K562 treated with DMSO at 1 percent for 48 hours (cell line): Measurements from ENCODE around the gene SEC14L2. TPM values are rescaled to one million over a fixed set of nuclear protein-coding genes. Genes with fewer than 3 reads are reported as not detected.

Source experiments
- total RNA-seq: library from RNA; unstranded; fragments of 300-600 nt; gene quantifications from 2 replicates; pipeline ENCODE4 v1.2.3, GENCODE V29; 2022; ENCODE audit warnings: low replicate concordance; ENCODE audit errors: extremely low read depth

Gene SEC14L2
- total RNA-seq: not detected in 2 replicates

DNA sequence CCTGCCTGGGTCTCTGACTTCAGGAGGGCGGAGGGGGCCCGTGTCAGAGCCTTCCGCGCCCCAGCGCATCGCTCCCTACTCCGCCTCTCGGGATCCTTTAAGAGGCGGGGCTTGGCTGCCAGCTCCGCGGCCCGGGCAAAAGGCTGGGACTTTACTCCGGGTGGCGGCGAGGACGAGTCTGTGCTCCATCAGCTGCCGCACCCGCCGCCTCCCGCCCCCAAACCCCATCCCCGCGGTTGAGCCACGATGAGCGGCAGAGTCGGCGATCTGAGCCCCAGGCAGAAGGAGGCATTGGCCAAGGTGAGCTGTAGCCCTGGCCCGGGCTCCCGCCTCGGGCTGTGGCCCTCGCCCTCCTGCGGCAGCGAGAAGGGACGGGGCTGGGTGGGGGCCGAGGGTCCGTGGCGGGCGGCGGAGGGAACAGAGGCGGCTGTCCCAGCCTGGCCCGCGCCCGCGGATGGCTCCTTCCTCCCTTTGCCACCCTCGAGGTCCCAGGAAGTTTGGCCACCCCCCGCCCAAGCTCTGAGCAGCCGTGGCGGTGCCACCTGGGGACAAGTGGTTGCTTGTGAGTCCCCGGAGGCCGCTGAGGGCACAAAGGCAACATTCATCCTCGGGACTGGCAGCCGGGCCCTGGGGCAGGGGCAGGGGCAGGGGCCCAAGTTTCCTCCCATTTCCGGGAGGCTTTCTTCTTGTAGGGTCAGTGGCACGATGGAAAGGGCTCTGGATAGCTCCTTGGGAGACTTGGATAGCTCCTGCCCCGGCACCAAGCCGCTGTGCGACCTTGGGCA is at the start of gene SEC14L2:
SEC14L2 (plus strand) TSS at position 148 of the 785 bp plus-strand sequence; CDS start at position 247, 99 bp downstream.

DNA sequence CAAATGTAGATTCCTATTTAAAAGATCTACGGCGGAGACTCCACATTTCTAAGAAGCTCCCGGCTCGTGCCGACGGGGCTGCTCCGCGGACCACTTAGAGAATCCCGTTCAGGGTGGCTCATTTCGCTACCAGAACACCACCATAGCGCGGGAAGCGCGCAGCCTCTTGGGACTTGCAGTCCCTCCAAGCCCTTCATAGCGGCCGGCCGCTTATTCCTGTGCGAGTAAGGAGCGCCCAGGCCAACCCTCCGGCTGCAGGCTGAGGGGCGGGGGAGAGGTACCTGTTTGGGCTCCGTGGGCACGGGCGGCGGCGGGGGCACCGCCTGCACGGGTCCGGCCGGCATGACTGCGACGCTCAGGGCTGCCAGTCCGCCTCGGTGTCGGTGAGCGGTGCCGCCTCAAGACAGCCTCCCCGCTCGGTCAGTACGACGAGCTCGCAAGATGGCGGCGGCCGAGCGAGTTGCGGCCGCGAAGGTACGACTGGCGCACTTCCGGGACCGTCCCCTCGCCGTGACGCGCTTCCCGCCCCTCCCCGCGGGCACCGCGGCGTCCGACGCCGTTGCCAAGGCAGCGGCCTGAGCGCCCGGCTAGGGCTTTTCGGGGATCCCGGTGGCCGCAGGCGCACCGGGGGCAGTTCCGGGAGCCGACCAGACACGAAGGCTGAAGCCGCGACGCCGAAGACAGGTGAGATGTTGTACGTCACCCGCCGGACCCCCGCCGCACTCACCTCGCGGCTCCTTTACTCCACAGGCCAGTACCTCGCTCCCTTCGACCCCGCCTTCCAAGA is 40.2 kb upstream of the SEC14L2 start, which contains the start of the genes CCDC157 and SF3A1:
CCDC157 (plus strand) TSS at position 559 of the 787 bp plus-strand sequence. CDS start 8,994 bp downstream, outside the sequence.
SF3A1 (minus strand) TSS at position 446 of the 787 bp plus-strand sequence; CDS start at position 344, 102 bp downstream.

DNA sequence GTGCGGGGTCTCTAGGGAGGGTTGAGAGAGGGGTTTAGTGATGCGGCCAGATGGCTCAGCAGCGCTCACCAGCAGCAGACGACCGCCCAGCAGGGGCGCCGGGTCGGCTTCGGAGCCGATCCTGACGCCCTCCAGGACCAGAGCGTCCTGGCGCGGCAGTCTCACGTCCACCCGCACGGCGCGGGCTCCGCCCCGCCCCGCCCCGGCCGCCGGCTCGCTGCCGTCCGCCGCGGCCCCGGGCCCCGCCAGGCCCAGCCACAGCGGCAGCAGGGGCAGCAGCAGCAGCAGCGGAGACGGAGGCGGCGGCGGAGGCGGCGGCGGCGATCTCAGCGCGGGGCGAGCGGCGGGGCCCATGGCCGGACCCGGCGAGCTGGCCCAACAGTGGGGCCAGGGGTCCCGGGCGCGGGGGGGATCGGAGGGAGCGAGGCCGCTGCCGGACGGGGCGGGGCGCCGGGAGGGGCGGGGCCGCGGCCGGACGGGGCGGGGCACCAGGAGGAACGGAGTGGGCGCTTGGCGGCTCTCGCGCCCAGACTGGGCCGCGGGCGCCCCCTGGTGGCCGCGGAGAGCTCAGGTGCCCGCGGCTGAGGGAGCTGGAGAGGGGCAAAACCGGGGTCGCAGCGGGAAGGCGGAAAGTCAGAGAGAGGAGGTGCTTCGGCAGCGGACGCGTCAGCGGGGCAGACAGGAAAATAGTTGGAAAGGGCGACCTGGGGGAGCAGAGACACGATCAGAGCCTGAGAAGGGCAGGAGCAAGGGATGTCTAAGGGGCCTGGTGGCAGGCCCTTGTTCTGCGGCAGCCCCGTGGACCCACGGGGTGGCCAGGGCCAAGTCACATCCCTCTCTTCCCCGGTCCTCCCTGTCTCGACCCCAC is 9.6 kb upstream of the SEC14L2 start, which contains the start of gene RNF215:
RNF215 (minus strand) TSS at position 452 of the 868 bp plus-strand sequence; CDS start at position 354, 98 bp downstream.

DNA sequence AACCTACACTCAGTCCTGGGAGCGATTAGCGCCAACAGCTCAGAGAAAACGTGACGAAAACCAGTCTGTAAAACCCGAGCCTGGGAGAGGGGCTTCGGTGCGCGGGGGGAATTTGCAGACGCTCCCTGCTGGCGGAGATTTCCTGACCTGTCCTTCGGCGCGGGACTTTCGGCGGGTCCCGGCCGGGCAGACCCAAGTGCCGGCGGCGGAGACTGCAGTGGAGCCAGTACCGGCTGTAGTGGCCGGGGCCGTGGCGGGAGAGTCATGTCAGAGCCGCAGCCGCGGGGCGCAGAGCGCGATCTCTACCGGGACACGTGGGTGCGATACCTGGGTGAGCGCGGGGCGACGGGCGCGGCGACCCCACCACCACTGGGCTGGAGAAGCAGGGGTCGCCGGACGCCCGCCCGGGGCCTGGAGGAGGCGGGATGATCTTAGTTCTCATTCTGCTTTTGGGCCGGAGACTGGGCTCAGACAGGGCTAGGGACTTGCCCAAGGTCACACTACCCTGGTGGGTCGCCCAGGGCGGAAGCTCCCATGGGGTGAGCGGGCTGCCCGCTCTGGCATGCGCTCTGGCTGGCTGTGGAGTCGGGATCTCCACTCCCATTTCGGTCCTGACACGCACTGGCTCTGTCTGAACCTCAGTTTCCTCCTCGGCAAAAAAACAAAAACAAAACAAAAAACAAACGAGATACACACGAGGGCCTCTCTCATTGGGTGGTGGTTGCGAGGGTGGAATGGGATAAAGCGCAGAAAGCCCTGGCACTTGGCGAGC is 29.0 kb downstream of the SEC14L2 start, which contains the start of gene MTFP1:
MTFP1 (plus strand) TSS at position 153 of the 772 bp plus-strand sequence; CDS start at position 265, 112 bp downstream.

DNA sequence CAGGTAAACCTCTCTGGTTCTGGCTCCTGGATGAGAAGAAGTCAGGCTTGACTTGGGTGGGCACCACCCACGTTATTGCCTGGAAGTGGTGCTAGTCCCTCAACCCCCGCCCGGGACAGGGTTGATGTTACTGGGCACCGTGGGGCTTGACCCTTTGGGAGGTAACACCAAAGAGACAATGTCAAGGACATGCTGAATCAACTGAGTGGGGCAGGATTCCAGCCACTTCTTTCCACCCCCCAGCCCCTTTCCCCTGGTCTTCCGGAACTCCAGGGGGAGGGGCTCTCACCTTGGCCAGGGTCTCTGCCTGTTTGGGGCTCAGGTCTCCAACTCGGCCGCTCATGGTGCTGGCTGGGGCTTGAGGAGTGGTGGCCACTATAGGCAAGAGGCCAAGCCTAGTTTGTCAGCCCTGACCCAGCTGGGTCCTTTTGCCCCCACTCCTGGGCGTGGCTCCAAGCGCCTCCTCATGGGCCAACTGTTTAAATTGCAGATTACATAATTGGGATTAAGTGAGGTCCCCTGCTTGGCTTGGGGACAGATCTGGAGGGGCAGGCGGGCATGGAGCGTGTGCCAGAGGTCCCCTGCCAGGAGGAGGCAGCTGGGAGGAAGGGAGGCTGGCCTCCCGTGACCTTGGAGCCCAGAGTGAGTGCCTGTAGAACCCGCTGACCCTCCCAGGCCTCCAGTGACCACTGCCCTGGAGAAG is 74.9 kb downstream of the SEC14L2 start, which contains the start of gene SEC14L3:
SEC14L3 (minus strand) TSS at position 402 of the 703 bp plus-strand sequence; CDS start at position 343, 59 bp downstream.

Other genes starting within 250 kb of the SEC14L2 start
- gene LIF, start 150.3 kb upstream of the SEC14L2 start, total RNA-seq: not detected in 2 replicates
- gene OSM, start 130.2 kb upstream of the SEC14L2 start, total RNA-seq: not detected in 2 replicates
- not detected in 2 replicates for gene CASTOR1, start 107.5 kb upstream of the SEC14L2 start, total RNA-seq
- gene TBC1D10A, start 70.1 kb upstream of the SEC14L2 start, total RNA-seq: not detected in 2 replicates
- not detected in 2 replicates for gene SF3A1, start 40.1 kb upstream of the SEC14L2 start, total RNA-seq
- gene CCDC157, start 40.0 kb upstream of the SEC14L2 start, total RNA-seq: not detected in 2 replicates
- gene RNF215, start 9.6 kb upstream of the SEC14L2 start, total RNA-seq: not detected in 2 replicates
- not detected in 2 replicates for gene MTFP1, start 28.8 kb downstream of the SEC14L2 start, total RNA-seq
- gene SEC14L3, start 75.0 kb downstream of the SEC14L2 start, total RNA-seq: not detected in 2 replicates
- gene SEC14L4, start 108.7 kb downstream of the SEC14L2 start, total RNA-seq: not detected in 2 replicates
- not detected in 2 replicates for gene SEC14L6, start 149.7 kb downstream of the SEC14L2 start, total RNA-seq
- not detected in 2 replicates for gene GAL3ST1, start 177.6 kb downstream of the SEC14L2 start, total RNA-seq
- gene PES1, start 194.9 kb downstream of the SEC14L2 start, total RNA-seq: not detected in 2 replicates
- gene TCN2, start 210.2 kb downstream of the SEC14L2 start, total RNA-seq: not detected in 2 replicates
- not detected in 2 replicates for gene SLC35E4, start 238.8 kb downstream of the SEC14L2 start, total RNA-seq